Measurements from ENCODE around the gene UNK. TPM values are rescaled to one million over a fixed set of nuclear protein-coding genes. Genes with fewer than 3 reads are reported as not detected.
"Not testable (repeated sequence)": the region's sequence is repeated elsewhere in the genome, so short reads cannot be mapped to it uniquely, and the experiment has no call there.

UNK gene
- total RNA-seq, 1 donor from 2014 or later, result 16.8 TPM

DNA sequence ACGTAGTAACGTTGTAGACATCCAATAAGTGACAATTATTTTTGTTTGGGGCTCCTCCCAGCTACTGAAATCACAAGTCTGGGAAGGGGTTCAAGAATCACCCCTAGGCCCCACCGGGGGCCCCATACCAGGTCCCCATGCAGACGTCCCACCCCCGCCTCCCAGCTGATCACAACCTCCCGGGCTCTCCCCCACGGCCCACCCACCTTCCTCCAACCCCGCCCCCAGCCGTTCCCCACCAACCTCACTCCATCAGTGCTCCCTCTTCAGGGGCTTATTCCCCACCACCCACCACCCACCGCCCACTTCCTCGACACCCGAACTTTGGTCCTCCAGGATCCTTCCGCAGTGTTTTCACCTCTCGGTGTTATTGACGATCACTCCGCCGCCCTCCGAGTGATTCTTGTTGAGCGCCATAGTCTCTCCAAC lies 70.3 kb downstream of the UNK start:
- no peak for DNase-seq (ENCODE audit: low spot score)
- intact Hi-C loops (cut with DNase I), result loop anchor here (1.0 to 2.0 kb wide), 2 partner anchors 22 to 70 kb away; partner anchors contain the start of gene UNK

DNA sequence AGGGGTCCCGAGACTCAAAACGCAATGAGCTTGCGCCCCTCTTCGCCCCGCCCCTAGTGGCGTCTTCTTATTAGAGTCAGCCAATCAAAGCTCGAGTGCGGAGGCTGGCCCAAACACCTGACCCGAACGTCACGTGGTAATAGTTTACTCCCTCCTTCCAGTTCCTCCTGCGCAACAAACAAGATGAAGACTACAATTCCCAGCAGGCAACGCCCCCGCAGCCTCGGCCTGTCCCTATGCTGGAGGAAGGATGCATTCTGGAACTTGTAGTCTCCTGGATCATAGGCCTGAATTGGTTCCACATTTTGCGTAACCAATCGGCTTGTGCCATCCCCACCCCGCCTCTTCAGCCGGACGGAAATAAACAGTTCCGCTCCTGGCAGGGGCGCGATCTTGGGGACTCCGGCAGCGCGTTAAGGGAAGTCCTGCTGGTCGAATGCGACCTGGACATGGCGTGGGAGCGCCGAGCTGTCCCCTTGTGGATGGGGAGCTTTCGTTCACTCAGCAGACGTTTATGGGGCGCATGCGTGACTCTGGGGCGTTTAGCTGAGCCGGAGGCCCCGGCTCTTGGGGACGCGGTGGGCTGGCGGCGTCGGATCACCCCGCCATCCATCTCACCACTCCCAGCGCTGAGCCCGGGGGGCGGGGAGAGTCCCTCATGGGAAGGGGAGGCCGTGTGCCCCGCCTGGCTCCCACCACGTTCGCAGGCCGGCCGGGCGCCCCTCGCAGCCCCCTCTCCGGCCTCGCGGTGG lies 70.9 kb downstream of the UNK start, which contains the start of gene WBP2:
Gene WBP2 (minus strand): TSS at position 26 of the 752 bp plus-strand sequence. CDS start 38 bp downstream, outside the sequence.
- peak; percentile 98 for DNase-seq (ENCODE audit: low spot score)
- intact Hi-C loops (cut with DNase I), result loop anchor here (1.0 to 2.0 kb wide), 3 partner anchors 22 to 71 kb away; partner anchors contain the start of genes TRIM65 and UNK

DNA sequence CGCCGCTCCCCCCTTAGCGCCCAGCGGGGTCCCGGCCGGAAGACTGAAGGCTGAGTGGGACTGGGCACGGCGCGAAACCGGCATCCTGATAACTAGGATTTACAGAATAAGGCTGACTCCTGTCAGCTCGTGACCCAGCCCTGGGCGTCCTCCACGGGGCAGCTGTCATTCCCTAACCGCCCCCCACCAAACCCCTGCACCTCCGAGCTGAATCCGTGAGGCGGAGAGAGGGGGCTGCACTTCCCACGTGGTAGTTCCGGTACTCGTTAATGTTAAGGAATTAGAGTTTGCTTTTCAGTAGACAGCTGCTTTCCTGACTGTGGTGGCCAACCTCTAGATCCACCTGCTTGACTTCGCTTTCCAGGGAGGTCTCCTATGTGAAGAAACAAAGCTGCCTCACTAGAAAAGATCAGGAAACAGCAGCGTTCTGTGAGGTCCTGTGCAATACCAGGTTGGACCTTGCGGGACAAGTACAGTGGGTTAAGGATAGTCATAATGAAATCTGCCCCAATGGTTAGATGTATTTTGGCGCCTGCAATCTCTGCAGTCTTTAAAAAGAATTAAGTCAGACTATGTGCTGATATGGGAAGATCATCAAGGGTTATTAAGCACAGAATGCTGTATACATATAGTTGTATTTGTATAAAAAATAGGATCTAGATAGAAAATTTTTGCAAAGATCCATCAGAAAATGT lies 71.6 kb downstream of the UNK start:
- intact Hi-C loops (cut with DNase I), result loop anchor here (2.0 kb wide), 1 partner anchor 41 kb away; the partner anchor contains the start of gene TRIM65
- no peak for DNase-seq (ENCODE audit: low spot score)

DNA sequence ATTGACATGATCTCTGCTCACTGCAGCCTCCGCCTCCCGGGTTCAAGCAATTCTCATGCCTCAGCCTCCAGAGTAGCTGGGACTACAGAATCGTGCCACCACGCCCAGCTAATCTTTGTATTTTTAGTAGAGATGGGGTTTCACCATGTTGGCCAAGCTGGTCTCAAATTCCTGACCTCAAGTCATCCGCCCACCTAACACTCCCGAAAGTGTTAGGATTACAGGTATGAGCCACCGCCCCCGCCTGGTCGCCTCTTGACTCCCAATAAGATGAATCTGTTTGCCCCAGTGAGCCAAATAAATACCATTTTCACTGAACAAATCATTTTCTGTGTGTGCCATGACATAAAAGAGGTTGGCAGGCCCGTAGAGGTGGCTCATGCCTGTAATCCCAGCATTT lies 74.8 kb downstream of the UNK start:
- intact Hi-C loops (cut with DNase I); DNase-seq (ENCODE audit: low spot score): not testable (repeated sequence)

DNA sequence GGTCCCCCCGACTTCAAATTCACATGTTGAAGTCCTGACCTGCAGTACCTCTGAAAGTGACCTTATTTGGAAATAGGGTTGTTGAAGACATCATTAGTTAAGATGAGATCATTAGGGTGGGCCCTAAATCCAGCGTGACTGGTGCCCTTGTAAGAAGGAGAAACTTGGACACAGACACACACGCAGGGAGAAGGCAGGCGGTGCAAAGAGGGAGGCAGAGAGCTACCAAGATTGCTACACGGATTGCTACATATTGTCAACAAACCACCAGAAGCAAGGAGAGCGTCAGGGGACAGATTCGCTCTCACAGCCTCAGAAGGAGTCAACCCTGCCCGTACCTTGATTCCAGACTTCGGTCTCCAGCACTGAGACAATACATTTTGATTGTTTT lies 77.3 kb downstream of the UNK start:
- intact Hi-C loops (cut with DNase I), result no loop called here
- DNase-seq (ENCODE audit: low spot score), result no peak

DNA sequence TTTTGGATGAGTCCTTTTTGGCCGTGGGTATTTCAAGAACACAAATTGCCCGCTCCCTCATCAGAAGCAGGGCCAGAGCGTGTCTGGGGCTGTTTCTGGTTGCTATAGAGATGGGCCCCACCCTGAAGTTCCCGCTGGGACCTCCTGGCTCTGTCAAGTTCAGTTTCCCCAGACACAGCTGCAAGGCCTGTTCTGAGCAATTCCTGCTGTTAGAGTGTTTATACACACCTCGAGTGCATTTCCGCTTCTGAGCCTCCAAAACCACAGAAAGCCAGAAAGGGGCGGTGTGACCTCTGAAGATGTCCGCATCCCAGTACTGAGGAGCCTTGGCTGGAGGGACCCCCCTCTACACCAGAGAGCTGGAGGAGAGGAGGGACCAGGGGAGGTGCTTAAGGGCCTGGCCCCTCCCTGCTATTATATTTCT lies 79.9 kb downstream of the UNK start:
- no peak for DNase-seq (ENCODE audit: low spot score)
- intact Hi-C loops (cut with DNase I), result no loop called here

DNA sequence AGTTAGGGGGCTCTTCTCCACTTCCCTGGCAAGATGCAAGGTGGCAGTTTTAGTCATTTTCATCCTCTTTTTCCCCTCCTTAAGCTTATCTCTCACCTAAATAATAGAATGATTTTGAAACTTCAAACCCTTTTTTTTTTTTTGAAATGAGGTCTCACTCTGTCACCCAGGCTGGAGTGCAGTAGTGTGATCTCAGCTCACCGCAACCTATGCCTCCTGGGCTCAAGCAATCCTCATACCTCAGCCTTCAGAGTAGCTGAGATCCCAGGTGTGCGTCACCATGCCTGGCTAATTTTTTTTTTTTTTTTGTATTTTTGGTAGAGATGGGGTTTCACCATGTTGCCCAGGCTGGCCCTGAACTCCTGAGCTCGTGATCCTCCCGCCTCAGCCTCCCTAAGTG lies 80.3 kb downstream of the UNK start:
- DNase-seq (ENCODE audit: low spot score); intact Hi-C loops (cut with DNase I): not testable (repeated sequence)

DNA sequence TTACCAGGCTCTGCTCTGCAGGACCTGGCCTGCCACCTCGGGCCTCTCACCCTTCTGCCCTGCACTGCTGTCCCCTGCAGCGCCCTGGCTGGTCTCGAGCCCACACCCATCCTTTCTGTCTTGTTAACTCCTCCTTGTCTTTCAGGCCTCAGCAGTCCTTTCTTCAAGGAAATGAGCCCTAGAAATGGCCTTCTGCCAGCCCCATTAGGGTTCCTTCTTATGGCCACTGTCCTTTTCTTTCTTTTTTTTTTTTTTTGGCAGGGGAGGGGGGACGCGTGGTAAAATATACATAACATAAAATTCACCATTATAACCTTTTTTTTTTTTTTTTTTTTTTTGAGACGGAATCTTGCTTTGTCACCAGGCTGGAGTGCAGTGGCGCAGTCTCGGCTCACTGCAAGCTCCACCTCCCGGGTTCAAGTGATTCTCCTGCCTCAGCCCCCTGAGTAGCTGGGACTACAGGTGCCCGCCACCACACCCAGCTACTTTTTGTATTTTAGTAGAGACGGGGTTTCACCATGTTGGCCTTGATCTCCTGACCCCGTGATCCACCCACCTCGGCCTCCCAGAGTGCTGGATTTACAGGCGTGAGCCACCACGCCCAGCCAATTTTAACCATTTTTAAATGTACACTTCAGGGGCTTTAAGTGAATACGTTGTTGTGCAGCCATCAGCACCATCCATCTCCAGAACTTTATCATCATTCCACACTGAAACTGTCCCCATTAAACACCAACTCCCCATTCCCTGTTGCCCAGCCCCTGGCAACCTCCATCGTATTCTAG lies 81.0 kb downstream of the UNK start:
- intact Hi-C loops (cut with DNase I); DNase-seq (ENCODE audit: low spot score): not testable (repeated sequence)

- intact Hi-C loops (cut with DNase I); DNase-seq (ENCODE audit: low spot score): not testable (repeated sequence)
These were observed 84.2 kb downstream of the UNK start for GRCh38 chr17:75868730-75869281.

DNA sequence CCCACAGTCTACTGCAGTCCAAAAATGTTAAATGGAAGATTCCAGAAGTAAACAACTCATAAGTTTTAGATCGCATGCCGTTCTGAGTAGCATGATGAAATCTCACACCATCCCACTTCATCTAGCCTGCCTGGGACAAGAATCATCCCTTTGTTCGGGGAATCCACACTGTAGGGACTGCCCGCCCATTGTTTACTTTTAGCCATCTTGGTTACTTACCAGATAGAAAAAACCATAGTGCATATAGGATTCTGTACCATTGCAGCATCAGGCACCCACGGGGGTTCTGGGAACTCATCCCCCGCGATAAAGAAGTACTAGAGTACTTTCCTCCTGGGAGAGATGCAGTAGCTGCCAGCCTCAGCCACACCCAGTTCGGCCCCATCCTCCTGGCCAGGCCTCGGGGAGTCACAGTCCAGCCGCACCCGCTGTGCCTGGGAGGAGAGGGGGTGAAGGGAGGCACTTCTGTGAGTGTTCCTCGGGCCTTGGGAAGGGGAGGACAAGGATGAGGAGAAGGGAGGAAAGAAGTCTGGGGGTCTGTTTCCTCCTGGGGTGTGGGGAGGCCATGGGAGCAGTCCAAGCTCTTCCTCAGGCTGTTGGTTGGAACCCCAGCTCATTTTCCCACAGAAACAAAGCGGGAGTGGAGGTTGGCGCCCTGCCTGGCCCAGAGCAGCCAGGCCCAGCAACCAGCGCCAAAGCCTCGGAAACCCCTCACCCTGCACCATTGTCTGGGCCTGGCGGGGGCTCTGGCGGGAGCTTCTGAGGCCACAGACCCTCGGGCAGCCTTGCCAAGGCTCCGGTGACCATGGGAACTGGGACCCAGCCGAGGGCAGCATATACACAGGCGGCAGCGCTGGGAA lies 84.9 kb downstream of the UNK start:
- intact Hi-C loops (cut with DNase I), result no loop called here
- no peak for DNase-seq (ENCODE audit: low spot score)

GRCh38 chr17:75870228-75870627 lies 85.6 kb downstream of the UNK start:
- DNase-seq (ENCODE audit: low spot score); intact Hi-C loops (cut with DNase I): not testable (repeated sequence)

DNA sequence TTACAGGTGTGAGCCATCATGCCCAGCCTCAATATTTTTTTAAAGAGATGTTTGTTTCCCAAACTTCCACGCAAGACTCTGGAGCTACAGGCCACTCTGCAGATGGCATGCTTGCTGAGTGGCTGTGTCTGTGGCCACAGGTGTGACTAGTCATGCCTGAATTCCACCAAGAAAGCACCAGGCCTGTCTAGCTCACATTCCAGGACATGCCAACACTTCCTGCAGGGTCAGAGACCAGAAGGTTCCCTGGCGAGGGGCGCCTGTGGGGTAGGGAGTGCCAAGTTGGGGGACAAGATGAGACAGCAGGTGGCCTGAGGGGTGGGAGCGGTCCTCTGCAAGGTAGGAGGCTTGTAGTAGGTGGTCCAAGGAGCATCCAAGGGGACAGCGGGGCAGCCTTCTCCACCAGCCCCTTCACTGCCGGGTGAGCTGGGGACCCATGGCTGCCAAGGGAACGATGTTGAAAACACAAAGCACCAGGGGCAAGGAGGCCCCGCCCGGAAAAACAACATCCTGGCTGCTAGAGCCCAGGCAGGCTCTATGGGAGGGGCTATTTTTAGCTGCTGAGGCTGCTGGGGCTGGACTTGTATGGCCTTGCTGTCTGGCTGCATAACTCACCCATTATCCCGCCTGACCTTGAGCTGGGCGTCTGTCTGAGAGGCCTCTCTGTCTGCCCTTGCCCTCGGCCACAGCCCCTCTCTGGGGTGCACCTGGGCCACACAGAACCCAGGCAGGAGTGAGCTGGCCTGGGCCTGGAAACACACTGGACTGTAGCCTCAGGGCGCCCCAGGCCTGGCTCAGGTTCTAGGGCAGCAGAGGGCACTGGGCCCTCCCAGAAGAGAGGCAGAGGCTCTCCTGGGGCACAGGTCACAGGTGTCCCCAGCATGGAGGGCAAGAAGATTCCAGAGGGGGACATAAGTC lies 88.1 kb downstream of the UNK start:
- intact Hi-C loops (cut with DNase I), result no loop called here
- DNase-seq (ENCODE audit: low spot score), result peak; percentile 88

DNA sequence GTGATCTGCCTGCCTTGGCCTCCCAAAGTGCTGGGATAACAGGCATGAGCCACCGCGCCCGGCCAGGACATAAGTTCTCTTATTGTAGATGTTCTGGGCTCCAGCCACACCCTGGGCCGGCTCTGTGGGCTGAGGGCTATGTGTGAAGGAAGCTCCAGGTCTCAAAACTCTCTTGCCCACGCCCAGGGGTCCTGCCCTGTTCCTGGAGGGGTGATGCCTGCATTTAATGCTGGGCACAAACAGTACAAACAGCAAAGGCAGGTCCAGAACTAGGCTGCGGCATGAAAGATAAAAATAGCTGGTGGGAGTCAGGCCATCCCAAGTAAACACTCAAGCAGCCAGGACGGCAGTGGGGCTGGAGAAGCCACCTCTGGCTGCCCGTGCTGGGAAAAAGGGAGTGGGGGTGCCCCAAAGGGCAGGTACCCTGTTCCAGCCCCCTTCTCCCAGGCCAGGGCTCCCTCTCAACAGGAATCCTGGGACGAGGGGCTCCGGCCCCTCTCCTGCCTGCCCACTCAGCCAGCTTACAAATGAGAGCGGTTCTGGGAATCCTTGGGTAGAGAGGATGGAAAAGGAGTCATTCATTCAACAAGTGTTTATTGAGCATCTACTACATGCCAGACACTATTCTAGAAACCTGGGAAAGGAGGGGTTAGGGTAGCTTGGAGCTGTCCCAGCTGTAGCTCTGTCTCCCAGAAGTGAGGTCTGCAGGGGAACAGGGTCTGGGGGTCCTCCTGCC lies 89.1 kb downstream of the UNK start:
- intact Hi-C loops (cut with DNase I), result no loop called here
- no peak for DNase-seq (ENCODE audit: low spot score)

DNA sequence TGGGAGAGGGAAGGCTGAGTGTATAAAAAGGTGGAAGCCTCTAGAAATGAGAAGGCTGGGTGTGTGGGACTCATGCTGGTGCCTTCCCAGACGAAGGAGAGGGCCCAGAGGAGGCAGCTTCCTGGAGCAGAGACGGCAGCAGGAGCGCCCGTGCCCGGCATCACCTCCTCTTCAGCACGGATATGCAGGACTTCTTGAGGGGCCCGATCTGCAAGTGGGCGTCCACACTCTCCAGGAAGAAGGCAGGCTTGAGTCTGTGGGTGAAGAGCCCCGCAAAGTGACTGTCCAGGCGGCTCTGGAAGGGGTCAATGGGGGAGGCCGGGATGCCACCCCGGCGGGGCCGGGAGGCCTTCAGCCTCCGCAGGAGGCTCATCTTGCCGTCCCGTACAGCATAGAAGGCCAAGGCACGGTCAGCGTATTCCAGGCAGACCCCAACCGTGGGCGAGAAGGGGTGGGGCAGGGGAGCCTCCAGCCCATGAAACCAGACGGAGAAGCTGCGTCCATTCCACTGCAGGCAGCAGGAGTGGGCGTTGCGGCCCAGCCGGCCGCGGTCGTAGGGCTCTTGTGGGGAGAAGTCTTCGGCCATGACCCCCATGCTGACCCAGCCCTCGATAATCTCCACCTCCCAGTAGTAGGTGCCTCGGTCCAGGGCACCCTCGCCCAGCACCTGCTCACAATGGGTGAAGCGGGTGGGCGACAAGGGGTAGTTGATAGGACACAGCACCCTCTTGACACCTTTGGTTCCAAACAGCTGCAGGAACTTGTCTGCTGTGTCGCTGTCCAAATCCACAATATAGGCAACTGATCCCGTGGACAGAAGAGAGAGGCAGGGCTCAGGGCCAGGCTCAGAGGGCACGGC lies 89.9 kb downstream of the UNK start:
- no peak for DNase-seq (ENCODE audit: low spot score)
- intact Hi-C loops (cut with DNase I), result no loop called here
